ENCODE data around the gene UNC79.

The UNC79 gene

GRCh38 chr14:93716746-93717667 is 286.3 kb downstream of the UNC79 start:
- no peaks in the 10 kb centered on the region for H3K9me3 ChIP-seq (ENCODE audit: severe bottlenecking)
- no peak for TF ChIP-seq CTCF (IDR thresholded peaks at IDR 0.05; ENCODE audit: low read depth, low read length)
- no peak for DNase-seq
- H3K27ac ChIP-seq: no peak overlapping the region
- H3K27me3 ChIP-seq (ENCODE audit: insufficient read depth, low read depth, severe bottlenecking): no peaks in the 10 kb centered on the region
- H3K4me3 ChIP-seq (ENCODE audit: low read depth, low read length): no peak overlapping the region
- no peaks in the 10 kb centered on the region for H3K36me3 ChIP-seq

GRCh38 chr14:93717668-93718320 is 287.1 kb downstream of the UNC79 start:
- no peak for DNase-seq
- no peaks in the 10 kb centered on the region for H3K36me3 ChIP-seq
- no peak overlapping the region for H3K4me3 ChIP-seq (ENCODE audit: low read depth, low read length)
- H3K27ac ChIP-seq: no peak overlapping the region
- TF ChIP-seq CTCF (IDR thresholded peaks at IDR 0.05; ENCODE audit: low read depth, low read length): no peak
- H3K27me3 ChIP-seq (ENCODE audit: insufficient read depth, low read depth, severe bottlenecking): no peaks in the 10 kb centered on the region
- no peaks in the 10 kb centered on the region for H3K9me3 ChIP-seq (ENCODE audit: severe bottlenecking)

- H3K4me3 ChIP-seq (ENCODE audit: low read depth, low read length): no peak overlapping the region
- no peak for DNase-seq
- H3K27ac ChIP-seq: no peak overlapping the region
- no peak for TF ChIP-seq CTCF (IDR thresholded peaks at IDR 0.05; ENCODE audit: low read depth, low read length)
- H3K27me3 ChIP-seq (ENCODE audit: insufficient read depth, low read depth, severe bottlenecking): no peaks in the 10 kb centered on the region
- no peaks in the 10 kb centered on the region for H3K9me3 ChIP-seq (ENCODE audit: severe bottlenecking)
- H3K36me3 ChIP-seq: no peaks in the 10 kb centered on the region
These were observed 288.5 kb downstream of the UNC79 start for GRCh38 chr14:93719256-93719655.

DNA sequence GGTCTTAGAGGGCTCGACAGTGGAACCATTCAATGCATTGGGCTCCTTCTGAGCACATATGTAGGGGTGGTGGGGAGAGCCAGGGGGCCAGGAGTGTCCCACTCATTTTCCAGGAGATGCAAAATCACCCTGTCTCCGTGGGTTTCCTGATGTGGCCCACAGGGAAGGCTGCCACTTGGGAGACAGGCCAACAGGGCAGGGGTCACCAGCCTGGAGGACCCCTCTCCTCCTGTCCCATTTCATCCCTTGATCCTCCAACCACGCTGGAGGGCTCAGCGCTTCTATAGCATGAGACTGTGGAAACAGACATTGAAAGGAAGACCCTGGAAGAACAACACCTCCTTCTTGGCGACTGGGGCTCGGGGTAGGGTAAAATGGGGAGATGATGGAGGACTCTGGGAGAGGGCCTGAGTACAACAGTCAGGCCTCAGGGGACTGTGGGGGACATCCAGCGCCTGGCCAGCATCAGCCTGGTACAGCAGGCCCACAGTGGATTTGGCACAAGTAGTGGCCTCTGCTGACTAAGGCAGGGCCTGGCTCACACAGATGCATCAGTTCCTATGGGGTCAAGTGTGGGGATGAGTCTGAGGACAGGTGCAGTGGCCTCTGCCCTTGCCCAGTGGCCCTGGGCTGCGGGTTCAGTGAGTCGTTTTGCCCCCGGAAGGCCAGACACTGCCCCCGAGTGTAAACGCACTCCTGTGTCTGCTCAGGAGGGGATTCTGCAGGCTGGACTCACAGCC is 289.5 kb downstream of the UNC79 start:
- no peak overlapping the region for H3K27ac ChIP-seq
- DNase-seq: no peak
- H3K36me3 ChIP-seq: no peaks in the 10 kb centered on the region
- H3K27me3 ChIP-seq (ENCODE audit: insufficient read depth, low read depth, severe bottlenecking): no peaks in the 10 kb centered on the region
- H3K9me3 ChIP-seq (ENCODE audit: severe bottlenecking): no peaks in the 10 kb centered on the region
- no peak overlapping the region for H3K4me3 ChIP-seq (ENCODE audit: low read depth, low read length)
- no peak for TF ChIP-seq CTCF (IDR thresholded peaks at IDR 0.05; ENCODE audit: low read depth, low read length)

DNA sequence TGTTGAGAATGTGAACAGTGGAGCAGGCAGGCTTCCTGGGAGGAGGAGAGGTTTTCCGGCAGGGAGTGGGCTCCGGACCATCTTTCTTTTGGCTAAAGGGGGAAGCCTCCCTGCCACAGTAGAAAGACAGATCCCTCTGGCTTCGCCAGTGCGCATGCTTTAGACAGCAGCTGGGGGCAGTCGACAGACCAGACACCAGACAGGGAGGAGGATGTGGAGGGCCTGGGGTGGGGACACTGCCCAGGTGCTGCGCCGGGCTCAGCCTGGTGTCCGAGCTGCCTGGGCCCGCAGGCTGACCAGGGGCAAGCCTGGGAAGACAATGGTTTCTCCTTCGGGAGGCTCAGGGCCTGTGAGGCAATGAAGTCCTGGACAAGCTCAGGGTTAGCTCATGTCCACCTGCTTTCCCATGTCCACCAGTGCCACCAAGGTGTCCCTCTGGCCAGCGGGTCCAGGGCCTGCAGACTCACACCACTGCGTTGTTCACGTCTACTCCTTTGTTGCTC is 290.3 kb downstream of the UNC79 start:
- Histone ChIP-seq H3K36me3 (no peaks in the 10 kb centered on the region), H3K27ac (no peak overlapping the region), H3K9me3 (ENCODE audit: severe bottlenecking) (no peaks in the 10 kb centered on the region), H3K27me3 (ENCODE audit: insufficient read depth, low read depth, severe bottlenecking) (no peaks in the 10 kb centered on the region), H3K4me3 (ENCODE audit: low read depth, low read length) (no peak overlapping the region)
- TF ChIP-seq CTCF (IDR thresholded peaks at IDR 0.05; ENCODE audit: low read depth, low read length): no peak
- no peak for DNase-seq
